Ramos (cell line): ENCODE measurements around the gene FLT4.

Experiments
- in situ Hi-C: fragments of 300-500 bp; cut with MboI; formaldehyde crosslinking; loops from one replicate; pipeline ENCODE4 v1.14.3; 2022; ENCODE audit warnings: low sequenced_read_pairs; ENCODE audit not compliant: unreplicated experiment

Gene FLT4

GRCh38 chr5:180644129-180644824, 5.1 kb downstream of the FLT4 start:
- in situ Hi-C loops = no loop called here

- in situ Hi-C loops = no loop called here
Observed at GRCh38 chr5:180643191-180643851, 6.1 kb downstream of the FLT4 start.

- in situ Hi-C loops = no loop called here
Observed at GRCh38 chr5:180642779-180643178, 6.6 kb downstream of the FLT4 start.

GRCh38 chr5:180642181-180642775, 7.1 kb downstream of the FLT4 start:
- in situ Hi-C loops = no loop called here

- in situ Hi-C loops = no loop called here
Observed at GRCh38 chr5:180641566-180641900, 7.9 kb downstream of the FLT4 start.

- in situ Hi-C loops = no loop called here
Observed at GRCh38 chr5:180640861-180641565, 8.4 kb downstream of the FLT4 start.

GRCh38 chr5:180640611-180640860, 8.9 kb downstream of the FLT4 start:
- in situ Hi-C loops = no loop called here

GRCh38 chr5:180639741-180640610, 9.4 kb downstream of the FLT4 start:
- in situ Hi-C loops = no loop called here

- in situ Hi-C loops = no loop called here
Observed at GRCh38 chr5:180639287-180639686, 10.1 kb downstream of the FLT4 start.

- in situ Hi-C loops = no loop called here
Observed at GRCh38 chr5:180637962-180638680, 11.3 kb downstream of the FLT4 start.

- in situ Hi-C loops = no loop called here
Observed at GRCh38 chr5:180636403-180637075, 12.9 kb downstream of the FLT4 start.

- in situ Hi-C loops = no loop called here
Observed at GRCh38 chr5:180636016-180636402, 13.4 kb downstream of the FLT4 start.

- in situ Hi-C loops = no loop called here
Observed at GRCh38 chr5:180633283-180634177, 15.9 kb downstream of the FLT4 start.

- in situ Hi-C loops = no loop called here
Observed at GRCh38 chr5:180632768-180633167, 16.6 kb downstream of the FLT4 start.

- in situ Hi-C loops = no loop called here
Observed at GRCh38 chr5:180631549-180632383, 17.6 kb downstream of the FLT4 start.

GRCh38 chr5:180630426-180630825, 19.0 kb downstream of the FLT4 start:
- in situ Hi-C loops = no loop called here

- in situ Hi-C loops = no loop called here
Observed at GRCh38 chr5:180629831-180630382, 19.5 kb downstream of the FLT4 start.
